Transverse colon (tissue), 4 donors: ENCODE data around the gene TMEM170A. TPM values are rescaled to one million over a fixed set of nuclear protein-coding genes. Genes with fewer than 3 reads are reported as not detected.

Experiments used
- DNase-seq: peaks from one replicate; pipeline ENCODE4 v3.0.0-alpha.2; 2019
- H3K27ac ChIP-seq, 4 donors: fragments of 200-600 bp; sonication (generic); 2 replicates each; pipeline ENCODE4 v1.5.1; 2016 to 2018; ENCODE audit warnings: inconsistent platforms in 4 of 4
- H3K27me3 ChIP-seq: fragments of 200-600 bp; sonication (generic); 2 replicates; pipeline ENCODE4 v1.5.1; 2017; ENCODE audit warnings: inconsistent platforms
- H3K36me3 ChIP-seq, 4 donors: fragments of 200-600 bp; sonication (generic); 2 replicates each; pipeline ENCODE4 v1.5.1; 2017 to 2019; ENCODE audit warnings: inconsistent platforms in 4 of 4
- H3K4me1 ChIP-seq, 4 donors: fragments of 200-600 bp; sonication (generic); 2 replicates each; pipeline ENCODE4 v1.5.1; 2017 to 2020; ENCODE audit warnings: inconsistent platforms in 4 of 4
- H3K4me3 ChIP-seq, 4 donors: fragments of 200-600 bp; sonication (generic); 1 replicate in 1 of 4; 2 replicates in 3 of 4; pipeline versions ENCODE4 v1.5.1 to v1.6.1; 2017 to 2019; ENCODE audit warnings: inconsistent platforms in 4 of 4
- H3K9me3 ChIP-seq, 2 donors: fragments of 200-600 bp; sonication (generic); 2 replicates each; pipeline ENCODE4 v1.5.1; 2017 to 2019; ENCODE audit warnings: inconsistent platforms in 2 of 2
- CTCF ChIP-seq, 5 experiments: fragments of 200-600 bp in 3 of 5; fragments of 450-650 bp in 2 of 5; sonication (generic) in 3 of 5; IDR thresholded peaks; 1 replicate in 2 of 5; 2 replicates in 3 of 5; pipeline ENCODE4 v1.5.1; 2016 to 2017; ENCODE audit warnings: antibody characterized with exemption in 5 of 5, inconsistent platforms in 3 of 5, mild to moderate bottlenecking in 2 of 5, moderate library complexity in 1 of 5
- EP300 ChIP-seq: sonication (generic); formaldehyde crosslinking; IDR thresholded peaks from one replicate; pipeline ENCODE4 v1.6.1; 2017; ENCODE audit warnings: antibody characterized with exemption, low read depth
- POLR2A ChIP-seq: fragments of 450-650 bp; IDR thresholded peaks from one replicate; pipeline ENCODE4 v1.6.1; 2016; ENCODE audit warnings: antibody characterized with exemption, mild to moderate bottlenecking, moderate library complexity
- POLR2AphosphoS5 ChIP-seq, 3 donors: sonication (generic); formaldehyde crosslinking; IDR thresholded peaks; one replicate each; pipeline ENCODE4 v1.6.1; 2016; ENCODE audit warnings: antibody characterized with exemption in 3 of 3
- WGBS, 2 donors: methylation state at CpG; one replicate each; pipeline ENCODE4 v1.1.5; 2018; ENCODE audit warnings: low coverage in 1 of 2; 5-methylcytosine and 5-hydroxymethylcytosine counted together
- in situ Hi-C, 4 donors: fragments of 200-750 bp; cut with MboI; loops; one replicate each; pipeline versions ENCODE4 v1.15.0 to v1.15.1; 2017; ENCODE audit warnings: low sequenced_read_pairs in 3 of 4, low pct_ligation_motif_present in 1 of 4, low pct_unique_long_range_greater_than_20kb in 1 of 4
- intact Hi-C: fragments of 100-400 bp; cut with DNase I; formaldehyde crosslinking; loops from one replicate; pipeline ENCODE4 v1.15.1; 2023; ENCODE audit warnings: low total_unique reads
- total RNA-seq, 4 donors: library from RNA; depleted of rRNA; stranded (reverse); fragments of >200 nt; gene quantifications; one replicate each; pipeline ENCODE4 v1.1.0, GENCODE V29; 2016

Gene TMEM170A
- total RNA-seq, 4 donors from 2014 or later, result 16.5 to 96.7 (median 49.2) TPM

GRCh38 chr16:75423723-75424104 is 40.8 kb downstream of the TMEM170A start:
- Histone ChIP-seq H3K27me3 (no peaks in the 10 kb centered on the region), H3K27ac (no peak overlapping the region), H3K4me1 (peaks cover 6 to 13% (median 8%) of the 10 kb centered on the region in 4 donors), H3K4me3 (no peak overlapping the region), H3K9me3 (no peaks in the 10 kb centered on the region), H3K36me3 (no peaks in the 10 kb centered on the region)
- WGBS, 2 donors, result 77% methylated on average over 4 of the region's 4 CpGs; no CpG with 5 or more reads in 1 of the 2 donors
- DNase-seq, result no peak
- TF ChIP-seq POLR2AphosphoS5 (IDR thresholded peaks at IDR 0.05) (no peak), POLR2A (no peak)
- intact Hi-C loops (no loop called here), in situ Hi-C loops (no loop called here)

DNA sequence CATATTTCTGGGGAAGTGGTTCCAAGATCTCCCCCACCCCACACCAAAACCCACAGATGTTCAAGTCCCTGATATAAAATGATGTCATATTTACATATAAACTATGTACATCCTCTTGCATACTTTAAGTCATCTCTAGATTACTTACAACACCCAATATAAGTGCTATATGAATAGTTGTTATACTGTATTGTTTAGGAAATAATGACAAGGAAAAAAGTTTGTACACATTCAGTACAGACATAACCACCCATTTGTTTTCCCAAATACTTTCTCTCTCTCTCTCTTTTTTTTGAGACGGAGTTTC is 42.7 kb downstream of the TMEM170A start:
- H3K4me3 ChIP-seq, result no peak overlapping the region
- H3K27me3 ChIP-seq, result no peaks in the 10 kb centered on the region
- no peaks in the 10 kb centered on the region for H3K36me3 ChIP-seq
- in situ Hi-C loops (no loop called here), intact Hi-C loops (no loop called here)
- no peak for DNase-seq
- H3K9me3 ChIP-seq, result no peaks in the 10 kb centered on the region
- 92 to 100% methylated on average over 1 of the region's 1 CpG for WGBS, 2 donors
- H3K4me1 ChIP-seq, result peaks cover 6 to 16% (median 8%) of the 10 kb centered on the region in 4 donors
- H3K27ac ChIP-seq, result peak overlapping the region; percentile 46 to 75 (median 70)
- no peak for TF ChIP-seq POLR2AphosphoS5 (IDR thresholded peaks at IDR 0.05)
- TF ChIP-seq POLR2A, result no peak
- TF ChIP-seq EP300, result no peak
- no peak for TF ChIP-seq CTCF (IDR thresholded peaks at IDR 0.05)

DNA sequence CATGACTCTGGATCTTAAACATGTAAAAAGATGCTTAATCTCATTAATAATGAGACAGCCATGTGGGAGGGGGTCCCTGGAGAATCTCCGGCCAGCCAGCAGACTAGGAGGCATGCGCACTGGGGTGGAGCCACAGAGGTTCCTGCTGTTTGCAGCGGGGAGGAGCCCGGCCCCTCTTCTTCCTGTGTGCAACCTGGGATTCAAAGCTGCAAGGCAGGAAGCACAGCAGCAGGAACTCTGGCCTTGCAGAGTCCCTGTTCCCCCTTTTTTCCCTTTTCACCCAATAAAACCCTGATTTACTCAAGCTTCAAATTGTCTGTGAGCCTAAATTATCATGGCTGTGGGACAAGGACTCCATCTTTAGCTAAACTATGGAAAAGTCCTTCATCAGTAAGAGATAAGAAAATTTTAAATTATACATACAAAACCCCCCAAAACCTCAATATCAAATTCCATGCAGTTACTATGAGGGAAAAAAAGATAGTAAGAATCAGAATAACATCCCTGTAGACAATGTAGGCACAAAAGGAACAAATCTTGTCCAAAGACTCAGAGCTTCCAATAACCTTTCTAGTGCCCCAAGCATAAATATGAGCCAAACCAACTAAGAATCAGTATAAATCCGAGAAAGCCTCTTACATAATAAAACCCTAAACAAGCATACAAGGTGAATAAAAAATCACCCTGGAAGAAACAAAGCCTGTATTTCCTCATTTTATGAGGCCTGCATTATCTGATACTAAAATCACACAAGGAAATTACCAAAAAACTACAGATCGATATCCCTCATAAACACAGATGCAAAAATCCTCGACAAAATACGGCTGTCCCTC is 43.3 kb downstream of the TMEM170A start:
- peak; percentile 82 for DNase-seq
- Histone ChIP-seq H3K4me1 (peaks cover 3 to 16% (median 8%) of the 10 kb centered on the region in 4 donors), H3K27ac (peak overlapping the region; percentile 46 to 75 (median 70)), H3K27me3 (no peaks in the 10 kb centered on the region), H3K4me3 (peak overlapping the region in 1 of 4 donors; percentile 32), H3K9me3 (no peaks in the 10 kb centered on the region), H3K36me3 (no peaks in the 10 kb centered on the region)
- in situ Hi-C loops (no loop called here), intact Hi-C loops (no loop called here)
- no peak for TF ChIP-seq CTCF (IDR thresholded peaks at IDR 0.05)
- TF ChIP-seq POLR2A, result peak; percentile 33
- peak in 2 of 3 donors; percentile 18 to 47 for TF ChIP-seq POLR2AphosphoS5 (IDR thresholded peaks at IDR 0.05)
- WGBS, 2 donors, result 27 to 31% methylated on average over 4 to 8 of the region's 8 CpGs

GRCh38 chr16:75416904-75417565 is 47.5 kb downstream of the TMEM170A start:
- 42 to 64% methylated on average over 2 of the region's 2 CpGs for WGBS, 2 donors
- no peak for DNase-seq
- H3K27me3 ChIP-seq, result no peaks in the 10 kb centered on the region
- H3K27ac ChIP-seq, result no peak overlapping the region
- no peak overlapping the region for H3K4me3 ChIP-seq
- H3K36me3 ChIP-seq, result peaks cover 0 to 4% (median 0%) of the 10 kb centered on the region in 4 donors
- in situ Hi-C loops (no loop called here), intact Hi-C loops (no loop called here)
- H3K4me1 ChIP-seq, result peaks cover 3 to 19% (median 8%) of the 10 kb centered on the region in 4 donors
- TF ChIP-seq POLR2A (no peak), EP300 (no peak), POLR2AphosphoS5 (IDR thresholded peaks at IDR 0.05) (no peak), CTCF (IDR thresholded peaks at IDR 0.05) (no peak)
- no peaks in the 10 kb centered on the region for H3K9me3 ChIP-seq
